Measurements from ENCODE around the gene NPR3.

The NPR3 gene

GRCh38 chr5:32673272-32673671 lies 37.8 kb upstream of the NPR3 start:
- Histone ChIP-seq H3K27me3 (ENCODE audit: insufficient read depth, low read length) (no peaks in the 10 kb centered on the region), H3K4me3 (ENCODE audit: low read depth, low read length, poor library complexity, severe bottlenecking) (no peak overlapping the region), H3K4me1 (ENCODE audit: insufficient read depth, low read length, severe bottlenecking) (no peaks in the 10 kb centered on the region), H4K20me1 (ENCODE audit: insufficient read depth, low read length) (no peaks in the 10 kb centered on the region), H3K27ac (ENCODE audit: low read depth, low read length, poor library complexity, severe bottlenecking) (no peak overlapping the region), H2AFZ (ENCODE audit: low read length) (no peak overlapping the region), H3K79me2 (ENCODE audit: insufficient read depth, low read length) (no peaks in the 10 kb centered on the region), H3K9ac (ENCODE audit: low read length) (no peak overlapping the region), H3K9me3 (ENCODE audit: low read length) (no peaks in the 10 kb centered on the region), H3K9me2 (ENCODE audit: low read depth, low read length) (no peaks in the 10 kb centered on the region), H3K36me3 (ENCODE audit: insufficient read depth, low read length) (no peaks in the 10 kb centered on the region), H3F3A (ENCODE audit: insufficient read depth, low read length) (no peaks in the 10 kb centered on the region), H3K4me2 (ENCODE audit: low read length) (no peak overlapping the region)
- TF ChIP-seq CTCF (IDR thresholded peaks at IDR 0.05; ENCODE audit: low read length): no peak
- TF ChIP-seq EZH2 (IDR thresholded peaks at IDR 0.05; ENCODE audit: borderline replicate concordance, low read length): no peak

GRCh38 chr5:32677023-32677422 lies 34.1 kb upstream of the NPR3 start:
- Histone ChIP-seq H3K9me3 (ENCODE audit: low read length) (no peaks in the 10 kb centered on the region), H3K36me3 (ENCODE audit: insufficient read depth, low read length) (no peaks in the 10 kb centered on the region), H3K79me2 (ENCODE audit: insufficient read depth, low read length) (no peaks in the 10 kb centered on the region), H3K4me2 (ENCODE audit: low read length) (no peak overlapping the region), H2AFZ (ENCODE audit: low read length) (no peak overlapping the region), H3K4me1 (ENCODE audit: insufficient read depth, low read length, severe bottlenecking) (no peaks in the 10 kb centered on the region), H3K27ac (ENCODE audit: low read depth, low read length, poor library complexity, severe bottlenecking) (no peak overlapping the region), H3K27me3 (ENCODE audit: insufficient read depth, low read length) (no peaks in the 10 kb centered on the region), H3K9ac (ENCODE audit: low read length) (no peak overlapping the region), H3F3A (ENCODE audit: insufficient read depth, low read length) (no peaks in the 10 kb centered on the region), H4K20me1 (ENCODE audit: insufficient read depth, low read length) (no peaks in the 10 kb centered on the region), H3K9me2 (ENCODE audit: low read depth, low read length) (no peaks in the 10 kb centered on the region), H3K4me3 (ENCODE audit: low read depth, low read length, poor library complexity, severe bottlenecking) (no peak overlapping the region)
- TF ChIP-seq EZH2 (IDR thresholded peaks at IDR 0.05; ENCODE audit: borderline replicate concordance, low read length) (no peak), CTCF (IDR thresholded peaks at IDR 0.05; ENCODE audit: low read length) (no peak)

- Histone ChIP-seq H3K36me3 (ENCODE audit: insufficient read depth, low read length) (no peaks in the 10 kb centered on the region), H3K27ac (ENCODE audit: low read depth, low read length, poor library complexity, severe bottlenecking) (no peak overlapping the region), H3K9me2 (ENCODE audit: low read depth, low read length) (no peaks in the 10 kb centered on the region), H3K4me3 (ENCODE audit: low read depth, low read length, poor library complexity, severe bottlenecking) (no peak overlapping the region), H3K4me2 (ENCODE audit: low read length) (no peak overlapping the region), H3K27me3 (ENCODE audit: insufficient read depth, low read length) (no peaks in the 10 kb centered on the region), H3F3A (ENCODE audit: insufficient read depth, low read length) (no peaks in the 10 kb centered on the region), H3K9me3 (ENCODE audit: low read length) (peaks cover under 1% of the 10 kb centered on the region; the same call in 1 of the 2 replicates), H3K4me1 (ENCODE audit: insufficient read depth, low read length, severe bottlenecking) (no peaks in the 10 kb centered on the region), H4K20me1 (ENCODE audit: insufficient read depth, low read length) (no peaks in the 10 kb centered on the region), H3K9ac (ENCODE audit: low read length) (no peak overlapping the region), H2AFZ (ENCODE audit: low read length) (no peak overlapping the region), H3K79me2 (ENCODE audit: insufficient read depth, low read length) (no peaks in the 10 kb centered on the region)
- no peak for TF ChIP-seq EZH2 (IDR thresholded peaks at IDR 0.05; ENCODE audit: borderline replicate concordance, low read length)
- TF ChIP-seq CTCF (IDR thresholded peaks at IDR 0.05; ENCODE audit: low read length): no peak
These were observed 32.6 kb upstream of the NPR3 start for GRCh38 chr5:32678472-32678871.

Data from OCI-LY1 (cell line).